ENCODE results near the gene HS1BP3.
A peak's percentile ranks its signal among the peaks of the same experiment; 100 is the strongest.

Gene HS1BP3

GRCh38 chr2:20596193-20596972, 54.5 kb downstream of the HS1BP3 start:
- DNase-seq, result no peak

- DNase-seq, result no peak
Observed at GRCh38 chr2:20595439-20596192, 55.3 kb downstream of the HS1BP3 start.

GRCh38 chr2:20594957-20595356, 55.9 kb downstream of the HS1BP3 start:
- DNase-seq, result no peak

GRCh38 chr2:20594048-20594750, 56.7 kb downstream of the HS1BP3 start:
- DNase-seq, result no peak

GRCh38 chr2:20593072-20594034, 57.5 kb downstream of the HS1BP3 start:
- no peak for DNase-seq

GRCh38 chr2:20592106-20593071, 58.5 kb downstream of the HS1BP3 start:
- DNase-seq, result no peak

GRCh38 chr2:20590704-20591515, 60.0 kb downstream of the HS1BP3 start:
- DNase-seq, result no peak

GRCh38 chr2:20589975-20590703, 60.8 kb downstream of the HS1BP3 start:
- no peak for DNase-seq

GRCh38 chr2:20588918-20589871, 61.7 kb downstream of the HS1BP3 start:
- no peak for DNase-seq

- peak; percentile 1 for DNase-seq
Observed at GRCh38 chr2:20585710-20586594, 64.9 kb downstream of the HS1BP3 start.

GRCh38 chr2:20585359-20585709, 65.6 kb downstream of the HS1BP3 start:
- DNase-seq, result no peak

- no peak for DNase-seq
Observed at GRCh38 chr2:20584399-20585358, 66.2 kb downstream of the HS1BP3 start.

GRCh38 chr2:20584045-20584398, 66.9 kb downstream of the HS1BP3 start:
- DNase-seq, result no peak

- DNase-seq, result no peak
Observed at GRCh38 chr2:20583425-20583881, 67.4 kb downstream of the HS1BP3 start.

- DNase-seq, result no peak
Observed at GRCh38 chr2:20582600-20583221, 68.2 kb downstream of the HS1BP3 start.

Measured in activated CD8-positive, alpha-beta memory T cell treated with anti-CD3 and anti-CD28 coated beads, Interleukin-2, amount 50 U/mL, for 4 hours (primary cell).